HG02938 (cell line): ENCODE data around the gene ODAD4.

Experiments
- ATAC-seq: cut with Tn5 transposase; IDR thresholded peaks from one replicate; pipeline ENCODE4 v1.9.1; 2021; ENCODE audit warnings: mild to moderate bottlenecking, moderate library complexity; ENCODE audit not compliant: unreplicated experiment

The ODAD4 gene

DNA sequence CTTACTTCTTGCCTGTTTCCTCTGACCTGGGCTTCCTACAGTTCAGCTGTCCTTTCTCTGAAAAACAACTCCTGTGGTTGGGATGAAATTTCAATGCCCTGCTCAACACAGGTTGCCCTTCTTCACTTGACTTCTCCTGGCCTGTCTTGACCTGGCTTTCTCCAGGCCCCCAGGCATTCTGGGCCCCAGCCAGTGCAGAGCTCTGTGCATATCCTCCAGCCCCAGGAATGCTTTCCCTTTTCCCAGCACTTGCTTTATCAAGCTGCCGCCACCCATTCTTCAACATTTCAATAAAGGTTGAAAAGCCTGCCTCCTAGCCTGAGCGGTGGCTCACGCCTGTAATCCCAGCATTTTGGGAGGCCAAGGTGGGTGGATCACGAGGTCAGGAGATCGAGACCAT lies 10.8 kb downstream of the ODAD4 start:
- ATAC-seq: no peak

DNA sequence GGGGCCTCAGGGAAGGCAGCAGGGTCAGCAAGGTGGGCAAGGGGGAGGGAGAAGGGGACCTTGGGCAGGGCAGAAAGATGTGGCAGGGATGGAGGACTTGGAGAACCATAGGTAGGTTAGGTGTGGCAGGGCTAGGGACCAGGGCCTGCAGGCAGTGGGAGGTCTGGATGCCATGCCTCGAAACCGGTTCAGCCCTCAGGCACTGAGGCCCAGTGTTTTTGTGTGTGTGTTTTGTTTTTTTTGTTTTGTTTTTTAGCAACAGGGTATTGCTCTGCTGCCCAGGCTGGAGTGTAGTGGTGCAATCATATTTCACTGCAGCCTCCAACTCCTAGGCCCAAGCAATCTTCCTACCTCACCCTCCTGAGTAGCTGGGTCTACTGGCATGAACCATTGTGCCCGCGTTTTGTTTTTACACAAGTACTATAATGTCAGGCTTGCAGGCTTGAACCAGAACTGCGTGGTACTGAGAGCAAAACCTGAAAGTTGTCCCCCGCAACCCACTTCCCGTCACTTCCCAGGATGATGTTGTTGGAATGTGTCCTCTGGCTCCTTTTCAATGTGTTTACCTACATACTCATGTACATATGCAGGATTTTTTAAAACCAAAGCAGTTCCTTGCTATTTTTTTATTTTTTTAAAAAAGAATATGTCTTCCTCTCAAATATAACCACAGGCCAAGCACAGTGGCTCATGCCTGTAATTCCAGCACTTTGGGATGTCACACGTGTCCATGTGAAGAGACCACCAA lies 12.4 kb downstream of the ODAD4 start:
- no peak for ATAC-seq

DNA sequence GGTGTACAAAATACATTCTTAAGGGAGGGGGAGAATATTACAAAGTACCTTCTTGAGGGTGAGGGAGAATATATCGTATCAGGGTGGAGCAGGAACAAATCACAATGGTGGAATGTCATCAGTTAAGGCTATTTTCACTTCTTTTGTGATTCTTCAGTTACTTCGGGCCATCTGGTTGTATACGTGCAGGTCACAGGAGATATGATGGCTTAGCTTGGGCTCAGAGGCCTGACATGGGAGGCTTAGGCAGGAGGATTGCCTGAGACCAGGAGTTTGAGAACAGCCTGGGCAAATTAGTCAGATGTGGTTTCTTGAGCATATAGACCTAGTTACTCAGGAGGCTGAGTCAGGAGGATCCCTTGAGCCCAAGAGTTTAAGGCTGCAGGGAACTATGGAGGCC lies 13.1 kb downstream of the ODAD4 start:
- no peak for ATAC-seq

DNA sequence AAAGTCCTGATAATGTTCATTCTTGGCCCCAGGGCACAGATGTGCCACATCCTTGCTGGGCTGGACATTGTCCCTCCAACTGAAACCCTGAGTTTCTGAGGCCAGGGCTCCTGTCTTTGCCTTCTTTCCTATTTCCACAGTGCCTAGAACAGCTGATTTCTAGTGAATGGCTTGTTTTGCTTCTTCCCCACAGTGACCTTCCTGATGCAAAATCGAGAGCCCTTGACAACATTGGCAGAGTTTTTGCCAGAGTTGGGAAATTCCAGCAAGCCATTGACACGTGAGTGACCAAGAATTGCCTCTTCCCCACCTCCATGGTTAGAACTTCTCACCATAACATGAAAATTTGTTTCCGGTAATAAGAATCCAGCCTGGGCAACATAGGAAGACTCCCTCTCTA lies 14.5 kb downstream of the ODAD4 start:
- ATAC-seq: no peak

DNA sequence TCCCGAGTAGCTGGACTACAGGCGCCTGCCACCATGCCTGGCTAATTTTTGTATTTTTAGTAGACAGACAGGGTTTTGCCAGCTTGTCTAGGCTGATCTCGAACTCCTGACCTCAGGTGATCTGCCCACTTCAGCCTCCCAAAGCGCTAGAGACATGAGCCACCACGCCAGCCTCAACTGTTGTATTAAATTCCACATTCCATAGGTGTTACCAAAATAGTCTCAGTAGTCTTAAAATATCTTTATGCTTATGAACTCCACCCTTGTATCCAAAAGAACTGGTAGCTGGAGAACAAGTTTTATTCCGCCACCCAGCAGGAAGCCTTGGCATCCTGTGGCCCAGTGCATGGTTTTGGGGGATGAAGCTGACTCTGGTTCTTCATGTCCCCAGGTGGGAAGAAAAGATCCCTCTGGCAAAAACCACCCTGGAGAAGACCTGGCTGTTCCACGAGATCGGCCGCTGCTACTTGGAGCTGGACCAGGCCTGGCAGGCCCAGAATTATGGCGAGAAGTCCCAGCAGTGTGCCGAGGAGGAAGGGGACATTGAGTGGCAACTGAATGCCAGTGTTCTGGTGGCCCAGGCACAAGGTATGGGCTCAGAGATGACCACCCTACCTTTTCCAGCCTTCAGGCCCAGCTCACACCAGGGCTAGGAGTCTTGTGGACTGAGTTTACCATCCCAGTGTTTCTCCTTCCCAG lies 18.5 kb downstream of the ODAD4 start:
- ATAC-seq: no peak

DNA sequence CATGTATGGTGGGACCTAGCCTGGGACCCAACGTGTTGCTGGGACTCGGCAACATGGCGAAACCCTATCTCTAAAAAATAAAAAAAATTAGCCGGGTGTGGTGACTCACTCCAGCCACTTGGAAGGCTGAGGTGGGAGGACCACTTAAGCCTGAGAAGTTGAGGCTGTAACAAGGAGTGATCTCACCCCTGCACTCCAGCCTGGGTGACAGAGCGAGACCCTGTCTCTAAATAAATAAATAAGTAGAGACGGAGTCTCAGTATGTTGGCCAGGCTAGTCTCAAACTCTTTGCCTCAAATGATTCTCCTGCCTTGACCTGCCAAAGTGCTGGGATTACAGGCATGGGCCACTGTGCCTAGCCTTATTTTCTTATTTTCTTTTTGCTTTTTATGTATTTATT lies 26.1 kb downstream of the ODAD4 start:
- ATAC-seq: no peak

DNA sequence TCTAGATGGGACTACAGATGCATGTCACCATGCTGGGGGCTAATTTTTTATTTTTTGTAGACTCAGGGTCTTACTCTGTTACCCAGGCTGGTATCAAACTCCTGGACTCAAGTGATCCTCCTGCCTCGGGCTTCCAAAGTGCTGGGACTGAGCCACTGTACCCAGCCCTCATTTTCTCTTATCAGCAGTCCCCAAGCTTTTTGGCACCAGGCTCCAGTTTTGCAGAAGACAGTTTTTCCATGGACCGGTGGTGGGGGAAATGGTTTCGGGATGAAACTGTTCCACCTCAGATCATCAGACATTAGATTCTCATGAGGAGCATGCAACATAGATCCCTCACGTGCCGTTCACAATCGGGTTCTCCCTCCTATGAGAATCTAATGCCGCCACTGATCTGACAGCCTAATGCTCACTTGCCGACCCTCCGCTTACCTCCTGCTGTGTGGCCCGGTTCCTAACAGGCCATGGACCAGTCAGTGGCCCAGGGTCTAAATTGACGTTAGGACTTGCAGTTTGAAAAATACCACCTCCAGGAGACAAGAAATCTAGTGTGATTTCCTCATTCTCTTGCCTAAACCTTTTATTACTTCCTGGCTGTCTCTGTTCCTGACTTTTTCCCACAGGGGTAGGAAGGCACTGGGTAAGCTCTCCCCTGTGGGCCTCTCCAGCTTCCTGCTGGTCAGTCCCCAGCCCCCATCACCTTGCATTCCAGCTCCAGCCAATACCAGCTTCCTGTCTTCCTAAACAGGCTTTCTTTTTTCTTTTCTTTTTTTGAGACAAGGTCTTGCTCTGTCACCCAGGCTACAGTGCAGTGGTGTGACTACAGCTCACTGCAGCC lies 26.8 kb downstream of the ODAD4 start:
- no peak for ATAC-seq

DNA sequence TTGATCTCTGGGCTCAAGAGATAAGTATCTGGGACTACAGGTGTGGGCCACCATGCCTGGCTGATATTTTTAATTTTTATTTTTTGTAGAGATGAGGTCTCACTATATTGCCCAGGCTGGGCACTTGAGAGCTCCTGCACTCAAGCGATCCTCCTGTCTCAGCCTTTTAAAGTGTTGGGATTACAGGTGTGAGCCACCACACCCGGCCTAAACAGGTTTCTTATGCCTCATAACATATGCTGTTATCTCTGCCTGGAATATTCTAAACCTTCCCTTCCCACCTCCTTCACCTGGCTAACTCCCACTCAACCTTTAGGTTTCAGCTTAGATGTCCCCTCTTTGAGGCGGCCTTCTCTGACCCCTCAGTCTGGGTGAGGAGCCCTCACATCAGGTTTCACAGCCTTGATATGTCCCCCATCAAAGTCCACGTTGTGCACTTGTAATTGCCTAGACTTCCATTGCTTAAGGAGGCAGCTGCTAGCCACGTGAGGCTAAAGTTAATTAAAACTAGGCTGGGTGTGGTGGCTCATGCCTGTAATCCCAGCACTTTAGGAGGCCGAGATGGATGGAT lies 27.5 kb downstream of the ODAD4 start:
- no peak for ATAC-seq

DNA sequence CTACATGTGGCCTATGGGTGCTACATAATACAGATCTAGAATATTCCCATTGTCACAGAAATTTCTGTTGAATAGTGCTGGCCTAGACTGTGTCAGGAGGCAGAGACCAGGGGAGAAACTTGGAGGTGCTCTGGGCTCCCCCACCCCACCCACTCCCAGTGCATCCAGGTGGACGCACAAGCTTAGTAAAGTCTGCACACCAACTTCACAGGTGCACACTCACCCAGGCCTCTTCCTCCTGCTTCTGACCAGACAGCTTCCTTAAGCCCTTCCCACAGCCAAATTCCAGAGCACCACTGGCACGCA lies 28.6 kb downstream of the ODAD4 start:
- no peak for ATAC-seq

DNA sequence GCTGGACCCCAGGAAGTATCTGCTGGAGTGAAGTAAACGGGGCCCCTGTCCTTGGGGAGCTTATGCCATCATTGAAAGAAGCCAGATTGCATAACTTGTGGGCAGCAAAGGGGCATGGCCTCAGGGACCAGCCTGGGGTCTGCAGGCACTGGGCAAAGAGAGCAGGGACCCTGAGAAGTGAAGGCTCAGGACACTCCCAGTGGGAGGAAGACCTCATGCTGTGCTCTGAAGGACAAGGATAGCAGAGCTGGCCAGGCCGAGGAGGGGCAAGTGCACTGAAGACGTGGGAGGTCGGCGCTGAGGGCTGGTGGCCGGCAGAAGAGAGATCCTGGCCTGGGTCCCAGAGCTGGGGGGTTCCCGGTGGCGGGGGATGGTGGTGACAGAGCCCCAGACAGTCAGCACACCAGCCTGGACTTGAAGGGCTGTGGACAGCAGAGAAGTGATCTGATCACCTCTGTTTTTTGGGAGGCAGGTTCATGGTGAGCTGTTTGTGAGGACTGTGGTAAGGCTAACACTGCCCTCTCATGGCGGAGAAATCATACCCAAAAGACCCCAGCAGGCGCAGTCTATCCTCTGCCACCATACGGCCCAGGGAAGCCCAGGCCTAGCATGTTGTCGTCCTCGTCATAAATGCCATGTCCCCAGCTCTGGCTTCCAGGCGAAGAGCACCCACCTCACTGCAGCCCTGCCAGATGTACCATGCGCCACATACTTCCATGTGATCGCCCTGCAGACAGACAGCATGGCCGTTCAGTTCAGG lies 29.1 kb downstream of the ODAD4 start:
- ATAC-seq: no peak

DNA sequence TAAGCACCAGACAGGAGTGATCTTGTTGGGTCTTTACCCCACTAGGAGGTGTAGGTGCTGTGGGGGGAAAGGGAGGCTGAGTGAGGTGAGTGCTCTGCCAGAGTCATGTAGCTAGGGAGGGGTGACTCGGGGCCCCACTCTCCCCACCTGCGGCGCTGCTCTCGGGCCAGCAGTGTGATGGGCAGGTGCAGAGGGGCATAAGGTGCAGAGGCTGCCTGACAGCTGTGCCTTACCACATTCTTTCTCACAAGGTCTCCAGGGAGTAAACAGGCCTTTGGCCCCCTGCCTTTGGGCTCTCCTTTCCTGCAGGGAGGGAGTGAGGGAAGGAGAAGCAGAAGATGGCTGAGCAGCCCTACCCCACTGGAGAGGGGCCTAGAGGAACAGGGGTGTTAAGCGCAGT lies 31.7 kb downstream of the ODAD4 start:
- no peak for ATAC-seq

DNA sequence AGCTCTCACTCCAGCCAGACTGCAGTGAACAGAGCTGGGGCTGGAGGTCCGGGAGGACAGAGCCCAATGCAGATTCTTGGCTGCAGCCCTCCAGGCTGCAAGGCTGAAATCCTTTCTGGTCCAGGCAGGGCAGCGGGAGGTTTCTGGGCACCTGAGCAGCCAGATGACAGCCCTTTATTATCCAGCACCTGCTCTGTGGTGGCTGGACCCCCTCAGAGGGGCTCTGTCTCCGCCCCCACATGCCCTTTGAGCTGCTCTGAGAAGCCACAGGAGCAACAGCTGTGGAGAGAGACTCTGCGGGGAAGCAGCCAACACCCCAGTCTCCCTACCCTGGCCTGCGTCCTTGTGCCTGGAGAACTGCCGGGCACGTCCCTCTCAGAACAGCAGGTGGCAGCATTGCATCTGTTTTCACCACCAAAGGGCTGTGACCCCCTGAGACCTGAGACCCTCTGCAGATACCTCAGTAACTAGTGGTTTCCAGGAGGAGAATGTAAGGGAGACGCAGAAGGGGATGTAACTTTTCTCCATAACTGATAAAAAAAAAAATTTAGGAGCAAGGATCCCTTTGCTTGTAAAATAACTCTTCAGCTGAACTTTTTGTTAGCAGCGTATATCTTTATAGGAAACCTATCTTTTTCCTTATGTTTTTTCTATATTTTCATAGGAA lies 32.5 kb downstream of the ODAD4 start:
- ATAC-seq: no peak

DNA sequence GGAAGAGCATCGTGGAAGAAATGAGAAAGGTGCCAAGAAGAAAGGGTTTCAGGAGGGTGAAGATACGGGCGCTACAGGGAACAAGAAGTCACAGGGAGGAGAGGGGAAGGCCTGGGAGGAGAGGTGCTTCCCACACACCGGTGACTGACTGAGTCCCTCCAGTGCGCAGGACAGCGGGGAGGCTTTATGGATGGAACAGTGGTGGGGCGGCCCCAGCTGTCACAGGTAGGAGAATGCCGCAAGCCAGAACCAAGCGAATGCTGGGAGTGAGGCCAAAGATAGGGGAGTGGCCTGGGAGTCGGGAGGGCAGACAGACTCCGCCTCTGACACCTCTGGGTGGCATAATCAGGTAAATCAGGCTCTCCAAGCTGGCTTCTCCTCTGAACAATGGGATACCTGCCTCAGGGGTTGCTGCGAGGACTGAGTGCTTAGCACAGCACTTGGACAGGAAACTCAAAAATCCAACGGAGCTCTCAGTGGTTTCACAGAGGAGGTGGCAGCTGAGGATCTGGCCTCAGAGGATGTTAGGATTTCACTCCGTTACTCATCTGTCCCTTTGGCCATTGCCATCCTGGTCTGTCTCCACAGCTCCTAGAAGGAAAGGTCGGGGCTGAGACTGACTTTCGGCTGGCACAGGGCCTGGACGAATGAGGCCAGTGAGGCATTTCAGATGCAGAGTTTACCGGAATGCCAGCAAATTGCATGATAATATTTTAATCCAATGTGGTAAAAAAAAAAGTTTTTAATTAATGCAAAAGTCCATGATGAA lies 35.5 kb downstream of the ODAD4 start:
- ATAC-seq: peak; percentile 30

DNA sequence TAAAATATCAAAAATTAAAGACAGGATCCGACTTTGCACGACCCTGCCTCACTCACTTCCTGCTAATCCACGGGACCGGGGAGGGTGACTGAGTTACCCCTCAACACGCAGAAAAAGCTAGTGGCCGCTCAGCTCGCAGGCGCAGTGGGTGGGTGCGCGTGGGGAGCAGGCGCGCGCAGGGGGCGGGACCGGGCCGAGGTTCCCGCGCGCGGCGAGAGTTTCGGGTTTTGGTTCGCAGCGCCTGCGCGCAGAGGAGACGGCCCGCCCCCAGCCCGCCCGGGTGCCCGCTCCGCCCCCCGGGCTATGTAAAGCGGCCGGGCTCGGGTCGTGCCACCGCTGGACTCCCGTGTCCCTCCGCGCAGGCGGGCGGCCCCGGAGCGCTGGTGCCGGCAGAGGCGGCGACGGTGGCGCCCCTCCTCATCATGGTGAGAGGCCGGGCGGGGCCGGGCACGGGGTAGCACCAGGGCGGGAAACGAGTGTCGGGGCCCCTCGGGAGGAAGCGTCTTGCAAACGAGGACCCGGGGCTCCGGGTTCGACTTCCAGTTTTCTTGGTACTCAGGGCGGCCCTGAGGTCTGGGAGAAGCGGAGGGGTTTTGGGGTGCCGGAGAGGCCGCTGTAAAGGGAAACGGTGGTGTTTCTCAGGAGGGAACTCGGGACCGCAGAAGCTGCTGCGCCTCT lies 36.2 kb downstream of the ODAD4 start, which contains the start of gene CNP:
TSS of gene CNP (plus strand) at position 333 of the 678 bp plus-strand sequence. CDS start at position 423, 90 bp downstream.
- ATAC-seq: peak; percentile 64

DNA sequence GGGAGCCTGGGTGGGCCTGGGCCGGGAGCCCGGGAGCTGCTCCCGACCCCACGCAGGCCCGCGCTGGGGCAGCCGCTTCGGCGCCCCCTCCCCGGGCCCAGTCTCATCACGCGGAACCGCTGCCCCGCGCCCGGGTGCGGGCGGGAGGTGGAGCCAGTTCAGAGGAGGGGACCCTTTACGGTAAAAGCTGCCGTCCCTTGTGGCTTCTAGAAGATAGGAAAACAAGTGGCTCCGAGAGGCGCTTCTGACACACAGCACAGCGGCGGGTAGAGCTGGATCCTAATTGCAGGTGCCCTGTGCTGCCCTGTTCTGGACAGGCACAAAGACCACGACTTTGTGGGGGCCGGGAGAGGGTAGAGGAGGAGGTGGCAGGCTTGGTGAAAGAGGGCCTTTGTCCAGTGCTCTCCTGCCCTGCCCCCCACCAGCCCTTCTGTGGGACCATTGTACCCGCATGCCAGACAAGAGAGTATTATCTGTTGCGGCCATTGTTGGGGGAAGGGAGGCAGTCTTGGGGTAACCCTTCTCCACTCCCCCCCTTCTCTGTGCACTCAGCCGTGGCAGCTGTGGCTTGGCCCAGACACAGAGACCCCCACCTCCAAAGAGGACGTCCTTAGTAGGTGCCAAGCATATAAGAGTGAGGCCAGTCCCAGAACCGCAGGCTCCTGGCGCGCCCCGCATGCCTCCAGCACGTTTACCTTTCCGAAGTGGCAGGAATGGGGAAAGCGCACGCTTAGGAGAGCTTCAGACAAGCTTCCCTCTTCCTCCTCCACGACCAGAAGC lies 36.9 kb downstream of the ODAD4 start:
- peak; percentile 14 for ATAC-seq

DNA sequence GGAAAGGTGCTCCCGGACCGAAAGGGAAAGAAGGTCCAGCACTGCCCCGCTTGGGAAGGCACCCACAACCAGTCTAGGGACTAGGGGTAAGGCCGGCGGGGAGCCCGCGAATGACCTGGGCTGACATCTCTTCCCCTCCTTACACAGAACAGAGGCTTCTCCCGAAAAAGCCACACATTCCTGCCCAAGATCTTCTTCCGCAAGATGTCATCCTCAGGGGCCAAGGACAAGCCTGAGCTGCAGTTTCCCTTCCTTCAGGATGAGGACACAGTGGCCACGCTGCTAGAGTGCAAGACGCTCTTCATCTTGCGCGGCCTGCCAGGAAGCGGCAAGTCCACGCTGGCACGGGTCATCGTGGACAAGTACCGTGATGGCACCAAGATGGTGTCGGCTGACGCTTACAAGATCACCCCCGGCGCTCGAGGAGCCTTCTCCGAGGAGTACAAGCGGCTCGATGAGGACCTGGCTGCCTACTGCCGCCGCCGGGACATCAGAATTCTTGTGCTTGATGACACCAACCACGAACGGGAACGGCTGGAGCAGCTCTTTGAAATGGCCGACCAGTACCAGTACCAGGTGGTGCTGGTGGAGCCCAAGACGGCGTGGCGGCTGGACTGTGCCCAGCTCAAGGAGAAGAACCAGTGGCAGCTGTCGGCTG lies 37.6 kb downstream of the ODAD4 start:
- no peak for ATAC-seq

DNA sequence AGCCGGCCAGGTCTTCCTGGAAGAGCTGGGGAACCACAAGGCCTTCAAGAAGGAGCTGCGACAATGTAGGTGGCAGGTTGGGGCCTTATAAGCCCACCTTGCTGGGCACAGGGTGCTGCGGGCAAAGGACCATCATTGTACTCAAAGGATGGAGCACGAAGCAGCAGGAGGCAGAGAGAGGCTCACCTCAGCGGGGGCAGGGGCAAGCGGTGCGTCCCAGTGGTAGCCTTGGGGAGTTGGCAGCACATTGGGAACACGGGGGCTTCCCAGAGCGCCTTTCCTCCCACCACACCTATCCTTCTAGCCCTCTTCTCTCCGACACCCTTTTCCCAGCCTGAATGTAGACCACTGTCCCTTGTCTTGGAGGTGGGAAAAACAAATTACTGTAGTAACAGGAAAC lies 38.3 kb downstream of the ODAD4 start:
- ATAC-seq: no peak

DNA sequence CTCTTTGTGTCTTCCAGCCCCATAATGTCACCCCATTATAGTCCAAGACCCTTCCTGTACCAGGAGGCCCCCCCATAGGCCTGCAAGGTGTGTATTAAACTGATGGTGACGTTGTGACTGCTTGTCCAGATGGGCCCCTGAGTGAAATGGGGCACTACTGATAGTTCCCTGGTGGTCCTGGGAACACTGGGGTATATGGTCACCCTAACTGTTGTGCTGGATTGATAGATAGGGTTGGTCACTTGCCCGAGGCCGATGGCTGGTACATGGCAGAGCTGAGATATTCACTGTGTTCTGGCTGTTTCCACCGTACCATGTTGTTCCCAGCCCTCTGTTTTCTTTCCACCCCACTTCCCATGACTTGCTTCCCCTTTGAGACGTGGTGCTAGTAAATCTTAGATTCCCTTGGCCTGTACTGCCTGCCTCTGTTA lies 40.5 kb downstream of the ODAD4 start:
- ATAC-seq: no peak
